IMR-90 (cell line): ENCODE measurements around the gene UXS1.

ENCODE experiments used
- BHLHE40 ChIP-seq: fragments of 150-350 bp; IDR thresholded peaks from 2 replicates; pipeline ENCODE4 v1.6.1; 2016; ENCODE audit warnings: mild to moderate bottlenecking, low read depth, low read length
- CEBPB ChIP-seq: IDR thresholded peaks from 2 replicates; pipeline ENCODE4 v1.6.1; 2012; ENCODE audit warnings: low read depth, low read length, improper control_type of control experiment
- FOS ChIP-seq: fragments of 150-350 bp; IDR thresholded peaks from 2 replicates; pipeline ENCODE4 v1.6.1; 2016; ENCODE audit warnings: low read depth, low read length
- MAFK ChIP-seq: IDR thresholded peaks from 2 replicates; pipeline ENCODE4 v1.6.1; 2012; ENCODE audit warnings: low read depth, low read length, improper control_type of control experiment
- MXI1 ChIP-seq: IDR thresholded peaks from 2 replicates; pipeline ENCODE4 v1.6.1; 2012; ENCODE audit warnings: low read depth, mild to moderate bottlenecking, low read length, moderate library complexity, borderline replicate concordance
- POLR2A ChIP-seq: IDR thresholded peaks from 2 replicates; pipeline ENCODE4 v1.6.1; 2012; ENCODE audit warnings: mild to moderate bottlenecking, low read depth, low read length
- RAD21 ChIP-seq: IDR thresholded peaks from 2 replicates; pipeline ENCODE4 v1.6.1; 2012; ENCODE audit warnings: low read length, improper control_type of control experiment
- SMC3 ChIP-seq: fragments of 150-350 bp; IDR thresholded peaks from 2 replicates; pipeline ENCODE4 v1.6.1; 2016; ENCODE audit warnings: low read depth, mild to moderate bottlenecking, antibody characterized with exemption, low read length, moderate library complexity
- TF ChIP-seq, protein P1 (sequence below): conservative IDR thresholded peaks from 2 replicates; pipeline ENCODE4 v1.5.1; 2012; ENCODE audit warnings: mild to moderate bottlenecking, low read depth, low read length, improper control_type of control experiment

DNA sequence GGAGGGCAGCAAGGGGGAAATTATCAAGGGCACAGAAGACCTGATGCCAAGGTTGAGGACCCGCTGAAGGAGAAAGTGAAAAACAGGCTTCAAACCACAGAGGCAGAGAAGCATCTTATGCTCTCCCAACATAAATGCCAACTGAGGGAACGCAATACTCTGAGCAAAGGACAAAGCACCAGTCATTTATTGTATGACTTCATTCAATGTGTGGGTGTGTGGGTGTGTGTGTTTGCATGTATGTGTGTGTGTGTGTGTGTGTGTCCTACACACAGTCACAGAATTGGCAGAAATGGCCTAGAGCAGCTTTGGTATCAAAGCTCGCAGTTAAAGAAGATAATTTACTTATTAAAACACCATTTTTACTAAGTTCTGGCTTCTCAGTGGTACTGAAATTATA lies 51.4 kb downstream of the UXS1 start:
- TF ChIP-seq, protein P1, sequence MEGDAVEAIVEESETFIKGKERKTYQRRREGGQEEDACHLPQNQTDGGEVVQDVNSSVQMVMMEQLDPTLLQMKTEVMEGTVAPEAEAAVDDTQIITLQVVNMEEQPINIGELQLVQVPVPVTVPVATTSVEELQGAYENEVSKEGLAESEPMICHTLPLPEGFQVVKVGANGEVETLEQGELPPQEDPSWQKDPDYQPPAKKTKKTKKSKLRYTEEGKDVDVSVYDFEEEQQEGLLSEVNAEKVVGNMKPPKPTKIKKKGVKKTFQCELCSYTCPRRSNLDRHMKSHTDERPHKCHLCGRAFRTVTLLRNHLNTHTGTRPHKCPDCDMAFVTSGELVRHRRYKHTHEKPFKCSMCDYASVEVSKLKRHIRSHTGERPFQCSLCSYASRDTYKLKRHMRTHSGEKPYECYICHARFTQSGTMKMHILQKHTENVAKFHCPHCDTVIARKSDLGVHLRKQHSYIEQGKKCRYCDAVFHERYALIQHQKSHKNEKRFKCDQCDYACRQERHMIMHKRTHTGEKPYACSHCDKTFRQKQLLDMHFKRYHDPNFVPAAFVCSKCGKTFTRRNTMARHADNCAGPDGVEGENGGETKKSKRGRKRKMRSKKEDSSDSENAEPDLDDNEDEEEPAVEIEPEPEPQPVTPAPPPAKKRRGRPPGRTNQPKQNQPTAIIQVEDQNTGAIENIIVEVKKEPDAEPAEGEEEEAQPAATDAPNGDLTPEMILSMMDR = no peak
- no peak for TF ChIP-seq FOS
- no peak for TF ChIP-seq POLR2A
- TF ChIP-seq CEBPB = no peak
- TF ChIP-seq MAFK = no peak
- no peak for TF ChIP-seq SMC3
- TF ChIP-seq RAD21 = no peak
- TF ChIP-seq BHLHE40 = no peak
- TF ChIP-seq MXI1 = no peak
